ENCODE results near the gene HES5.

GRCh38 chr1:2555634-2556276 lies 25.7 kb upstream of the HES5 start:
- no peak for TF ChIP-seq POLR2AphosphoS5 (IDR thresholded peaks at IDR 0.05; ENCODE audit: low read depth)
- no peak for TF ChIP-seq REST (IDR thresholded peaks at IDR 0.05; ENCODE audit: unreplicated experiment)
- TF ChIP-seq CTCF (conservative IDR thresholded peaks at IDR 0.05; ENCODE audit: low read depth in 2 of 2): no peak
